ENCODE results near the gene PTPRG.

GRCh38 chr3:62188681-62189375 is 627.5 kb downstream of the PTPRG start:
- TF ChIP-seq YY1 (IDR thresholded peaks at IDR 0.05; ENCODE audit: low read depth), result no peak
- TF ChIP-seq USF1 (IDR thresholded peaks at IDR 0.05), result no peak
- no peak for TF ChIP-seq EP300 (IDR thresholded peaks at IDR 0.05; ENCODE audit: borderline replicate concordance)
